ENCODE measurements around the gene TEAD4.
"Not testable (repeated sequence)": the region's sequence is repeated elsewhere in the genome, so short reads cannot be mapped to it uniquely, and the experiment has no call there.

TEAD4 gene

GRCh38 chr12:3065846-3066245, 106.6 kb downstream of the TEAD4 start:
- H3K9ac ChIP-seq (ENCODE audit: low read length in 2 of 2); H3K4me3 ChIP-seq (ENCODE audit: low read length in 2 of 2); H3K27ac ChIP-seq (ENCODE audit: low read length); H3K36me3 ChIP-seq (ENCODE audit: control insufficient read depth in 2 of 2, insufficient read depth in 2 of 2, low read length in 2 of 2); H3K27me3 ChIP-seq (ENCODE audit: control insufficient read depth in 1 of 2, insufficient read depth in 2 of 2, low read length in 2 of 2); H3K4me1 ChIP-seq (ENCODE audit: control insufficient read depth, insufficient read depth, low read length); H3K9me3 ChIP-seq (ENCODE audit: control insufficient read depth in 2 of 2, low read length in 2 of 2): not testable (repeated sequence)

GRCh38 chr12:3069714-3070113, 110.5 kb downstream of the TEAD4 start:
- H3K9me3 ChIP-seq (ENCODE audit: control insufficient read depth in 2 of 2, low read length in 2 of 2) = no peaks in the 10 kb centered on the region
- no peak overlapping the region for H3K27ac ChIP-seq (ENCODE audit: low read length)
- peaks cover 11% of the 10 kb centered on the region for H3K4me1 ChIP-seq (ENCODE audit: control insufficient read depth, insufficient read depth, low read length)
- no peak overlapping the region for H3K9ac ChIP-seq (ENCODE audit: low read length in 2 of 2)
- H3K27me3 ChIP-seq (ENCODE audit: control insufficient read depth in 1 of 2, insufficient read depth in 2 of 2, low read length in 2 of 2) = no peaks in the 10 kb centered on the region
- no peak overlapping the region for H3K4me3 ChIP-seq (ENCODE audit: low read length in 2 of 2)
- no peaks in the 10 kb centered on the region for H3K36me3 ChIP-seq (ENCODE audit: control insufficient read depth in 2 of 2, insufficient read depth in 2 of 2, low read length in 2 of 2)

- Histone ChIP-seq H3K4me1 (ENCODE audit: control insufficient read depth, insufficient read depth, low read length) (peaks cover 12% of the 10 kb centered on the region), H3K9ac (ENCODE audit: low read length in 2 of 2) (no peak overlapping the region), H3K27me3 (ENCODE audit: control insufficient read depth in 1 of 2, insufficient read depth in 2 of 2, low read length in 2 of 2) (no peaks in the 10 kb centered on the region), H3K36me3 (ENCODE audit: control insufficient read depth in 2 of 2, insufficient read depth in 2 of 2, low read length in 2 of 2) (no peaks in the 10 kb centered on the region), H3K27ac (ENCODE audit: low read length) (no peak overlapping the region), H3K9me3 (ENCODE audit: control insufficient read depth in 2 of 2, low read length in 2 of 2) (no peaks in the 10 kb centered on the region), H3K4me3 (ENCODE audit: low read length in 2 of 2) (no peak overlapping the region)
Observed at GRCh38 chr12:3071107-3071506, 111.9 kb downstream of the TEAD4 start.

- Histone ChIP-seq H3K27me3 (ENCODE audit: control insufficient read depth in 1 of 2, insufficient read depth in 2 of 2, low read length in 2 of 2) (no peaks in the 10 kb centered on the region), H3K4me3 (ENCODE audit: low read length in 2 of 2) (no peak overlapping the region), H3K36me3 (ENCODE audit: control insufficient read depth in 2 of 2, insufficient read depth in 2 of 2, low read length in 2 of 2) (no peaks in the 10 kb centered on the region), H3K9me3 (ENCODE audit: control insufficient read depth in 2 of 2, low read length in 2 of 2) (no peaks in the 10 kb centered on the region), H3K9ac (ENCODE audit: low read length in 2 of 2) (no peak overlapping the region), H3K4me1 (ENCODE audit: control insufficient read depth, insufficient read depth, low read length) (peaks cover 18% of the 10 kb centered on the region), H3K27ac (ENCODE audit: low read length) (no peak overlapping the region)
Observed at GRCh38 chr12:3071710-3072109, 112.5 kb downstream of the TEAD4 start.

- Histone ChIP-seq H3K4me3 (ENCODE audit: low read length in 2 of 2) (peak overlapping the region in 1 of 2 donors; percentile 22), H3K4me1 (ENCODE audit: control insufficient read depth, insufficient read depth, low read length) (peaks cover 26% of the 10 kb centered on the region), H3K36me3 (ENCODE audit: control insufficient read depth in 2 of 2, insufficient read depth in 2 of 2, low read length in 2 of 2) (no peaks in the 10 kb centered on the region), H3K27me3 (ENCODE audit: control insufficient read depth in 1 of 2, insufficient read depth in 2 of 2, low read length in 2 of 2) (no peaks in the 10 kb centered on the region), H3K9me3 (ENCODE audit: control insufficient read depth in 2 of 2, low read length in 2 of 2) (no peaks in the 10 kb centered on the region), H3K27ac (ENCODE audit: low read length) (peak overlapping the region; percentile 66), H3K9ac (ENCODE audit: low read length in 2 of 2) (peak overlapping the region in 1 of 2 donors; percentile 47)
Observed at GRCh38 chr12:3073438-3074250, 114.4 kb downstream of the TEAD4 start.

- H3K27me3 ChIP-seq (ENCODE audit: control insufficient read depth in 1 of 2, insufficient read depth in 2 of 2, low read length in 2 of 2) = no peaks in the 10 kb centered on the region
- no peak overlapping the region for H3K4me3 ChIP-seq (ENCODE audit: low read length in 2 of 2)
- no peak overlapping the region for H3K9ac ChIP-seq (ENCODE audit: low read length in 2 of 2)
- no peak overlapping the region for H3K27ac ChIP-seq (ENCODE audit: low read length)
- H3K4me1 ChIP-seq (ENCODE audit: control insufficient read depth, insufficient read depth, low read length) = peaks cover 26% of the 10 kb centered on the region
- H3K36me3 ChIP-seq (ENCODE audit: control insufficient read depth in 2 of 2, insufficient read depth in 2 of 2, low read length in 2 of 2) = no peaks in the 10 kb centered on the region
- no peaks in the 10 kb centered on the region for H3K9me3 ChIP-seq (ENCODE audit: control insufficient read depth in 2 of 2, low read length in 2 of 2)
Observed at GRCh38 chr12:3075315-3075714, 116.1 kb downstream of the TEAD4 start.

- peaks cover 31% of the 10 kb centered on the region for H3K4me1 ChIP-seq (ENCODE audit: control insufficient read depth, insufficient read depth, low read length)
- H3K27me3 ChIP-seq (ENCODE audit: control insufficient read depth in 1 of 2, insufficient read depth in 2 of 2, low read length in 2 of 2) = no peaks in the 10 kb centered on the region
- no peaks in the 10 kb centered on the region for H3K9me3 ChIP-seq (ENCODE audit: control insufficient read depth in 2 of 2, low read length in 2 of 2)
- H3K27ac ChIP-seq (ENCODE audit: low read length) = peak within 1 kb of the TSS; percentile 82
- H3K4me3 ChIP-seq (ENCODE audit: low read length in 2 of 2) = peak within 1 kb of the TSS; percentile 76 to 80
- peak within 1 kb of the TSS; percentile 72 to 78 for H3K9ac ChIP-seq (ENCODE audit: low read length in 2 of 2)
- no peaks in the 10 kb centered on the region for H3K36me3 ChIP-seq (ENCODE audit: control insufficient read depth in 2 of 2, insufficient read depth in 2 of 2, low read length in 2 of 2)
Observed at GRCh38 chr12:3076730-3077571, 117.8 kb downstream of the TEAD4 start, which contains the start of gene TSPAN9. Gene TSPAN9 (plus strand): TSS chr12:3077379. CDS start chr12:3201194, 123,815 bp downstream.

- H3K9me3 ChIP-seq (ENCODE audit: control insufficient read depth in 2 of 2, low read length in 2 of 2) = no peaks in the 10 kb centered on the region
- H3K27ac ChIP-seq (ENCODE audit: low read length) = peak overlapping the region; percentile 46
- no peaks in the 10 kb centered on the region for H3K36me3 ChIP-seq (ENCODE audit: control insufficient read depth in 2 of 2, insufficient read depth in 2 of 2, low read length in 2 of 2)
- H3K4me1 ChIP-seq (ENCODE audit: control insufficient read depth, insufficient read depth, low read length) = peaks cover 31% of the 10 kb centered on the region
- peak overlapping the region; percentile 47 to 55 for H3K9ac ChIP-seq (ENCODE audit: low read length in 2 of 2)
- H3K4me3 ChIP-seq (ENCODE audit: low read length in 2 of 2) = peak overlapping the region; percentile 76 to 80
- no peaks in the 10 kb centered on the region for H3K27me3 ChIP-seq (ENCODE audit: control insufficient read depth in 1 of 2, insufficient read depth in 2 of 2, low read length in 2 of 2)
Observed at GRCh38 chr12:3077572-3078081, 118.4 kb downstream of the TEAD4 start.

GRCh38 chr12:3078086-3078820, 119.1 kb downstream of the TEAD4 start:
- H3K36me3 ChIP-seq (ENCODE audit: control insufficient read depth in 2 of 2, insufficient read depth in 2 of 2, low read length in 2 of 2) = no peaks in the 10 kb centered on the region
- H3K27ac ChIP-seq (ENCODE audit: low read length) = no peak overlapping the region
- no peaks in the 10 kb centered on the region for H3K27me3 ChIP-seq (ENCODE audit: control insufficient read depth in 1 of 2, insufficient read depth in 2 of 2, low read length in 2 of 2)
- no peaks in the 10 kb centered on the region for H3K9me3 ChIP-seq (ENCODE audit: control insufficient read depth in 2 of 2, low read length in 2 of 2)
- H3K4me3 ChIP-seq (ENCODE audit: low read length in 2 of 2) = peak overlapping the region; percentile 76 to 80
- H3K4me1 ChIP-seq (ENCODE audit: control insufficient read depth, insufficient read depth, low read length) = peaks cover 28% of the 10 kb centered on the region
- peak overlapping the region; percentile 47 to 55 for H3K9ac ChIP-seq (ENCODE audit: low read length in 2 of 2)

GRCh38 chr12:3081091-3081490, 121.9 kb downstream of the TEAD4 start:
- Histone ChIP-seq H3K4me1 (ENCODE audit: control insufficient read depth, insufficient read depth, low read length) (peaks cover 30% of the 10 kb centered on the region), H3K9me3 (ENCODE audit: control insufficient read depth in 2 of 2, low read length in 2 of 2) (no peaks in the 10 kb centered on the region), H3K36me3 (ENCODE audit: control insufficient read depth in 2 of 2, insufficient read depth in 2 of 2, low read length in 2 of 2) (peaks cover 3 to 4% of the 10 kb centered on the region in 2 donors), H3K4me3 (ENCODE audit: low read length in 2 of 2) (no peak overlapping the region), H3K27me3 (ENCODE audit: control insufficient read depth in 1 of 2, insufficient read depth in 2 of 2, low read length in 2 of 2) (no peaks in the 10 kb centered on the region), H3K27ac (ENCODE audit: low read length) (no peak overlapping the region), H3K9ac (ENCODE audit: low read length in 2 of 2) (no peak overlapping the region)
